Mucosa of descending colon (tissue), 3 donors: ENCODE data around the gene SLC14A1. TPM values are rescaled to one million over a fixed set of nuclear protein-coding genes. Genes with fewer than 3 reads are reported as not detected.

ENCODE experiments used
- ATAC-seq: fragments of 200-7000 bp; cut with Tn5 transposase; one replicate; pipeline ENCODE4 v1.9.1; 2020; ENCODE audit warnings: mild to moderate bottlenecking, moderate library complexity
- DNase-seq, 3 donors: peaks; one replicate each; pipeline ENCODE4 v3.0.0-alpha.2; 2020
- H3K36me3 ChIP-seq: fragments of 200-600 bp; one replicate; pipeline ENCODE4 v1.8.0; 2021; ENCODE audit warnings: low read depth, mild to moderate bottlenecking
- H3K4me1 ChIP-seq: fragments of 200-600 bp; one replicate; pipeline ENCODE4 v1.8.0; 2021; ENCODE audit warnings: low read depth, mild to moderate bottlenecking
- H3K4me3 ChIP-seq: fragments of 200-600 bp; one replicate; pipeline ENCODE4 v1.8.0; 2021; ENCODE audit warnings: mild to moderate bottlenecking
- H3K9me3 ChIP-seq: fragments of 200-600 bp; one replicate; pipeline ENCODE4 v1.8.0; 2021; ENCODE audit warnings: mild to moderate bottlenecking
- CTCF ChIP-seq: fragments of 200-600 bp; IDR thresholded peaks from one replicate; pipeline ENCODE4 v1.8.0; 2022; ENCODE audit warnings: antibody characterized with exemption, mild to moderate bottlenecking
- intact Hi-C, 2 donors: fragments of 100-400 bp; cut with DNase I in 1 of 2; cut with micrococcal nuclease in 1 of 2; formaldehyde crosslinking; loops; one replicate each; pipeline versions ENCODE4 v1.11.0 to v1.11.1; 2022; cut with DNase I, micrococcal nuclease
- total RNA-seq, 3 donors: library from RNA; stranded (reverse); fragmentation: NEBNext Ultra II Directional in 2 of 3; extraction: Animal tissue kit (Norgen Biotek cat#: 25700) in 2 of 3; gene quantifications; one replicate each; pipeline versions ENCODE4 v1.2.1 to v1.2.4, GENCODE V29; 2021 to 2023
- donor health status: DM: no; HTN: no; CAD: no; lungs with moderate emphysema.
- donor health status: DM: no; HTN: no; CAD: no.
- donor health status: DM: no; HTN: yes; CAD: no.

The SLC14A1 gene
- total RNA-seq, 3 donors from 2014 or later, result 0.46 to 1.1 (median 1.1) TPM

GRCh38 chr18:45682181-45682580, 41.8 kb upstream of the SLC14A1 start:
- no peak for DNase-seq
- no peak for ATAC-seq
- H3K4me1 ChIP-seq, result no peaks in the 10 kb centered on the region
- no peaks in the 10 kb centered on the region for H3K9me3 ChIP-seq
- intact Hi-C loops, result loop anchor here (10.0 kb wide), 2 partner anchors 203 to 293 kb away; no protein-coding TSS in a partner anchor
- TF ChIP-seq CTCF, result no peak
- H3K4me3 ChIP-seq, result no peak overlapping the region
- no peaks in the 10 kb centered on the region for H3K36me3 ChIP-seq

- DNase-seq, result no peak
- Histone ChIP-seq H3K9me3 (no peaks in the 10 kb centered on the region), H3K36me3 (no peaks in the 10 kb centered on the region), H3K4me3 (no peak overlapping the region), H3K4me1 (no peaks in the 10 kb centered on the region)
- TF ChIP-seq CTCF, result no peak
- intact Hi-C loops, result loop anchor here (10.0 kb wide), 2 partner anchors 200 to 290 kb away; no protein-coding TSS in a partner anchor
- ATAC-seq, result no peak
These were observed 39.5 kb upstream of the SLC14A1 start for GRCh38 chr18:45684341-45685115.

- no peaks in the 10 kb centered on the region for H3K36me3 ChIP-seq
- ATAC-seq (peak; percentile 81), DNase-seq (peak; percentile 24 to 70 (median 35))
- no peak for TF ChIP-seq CTCF
- no peaks in the 10 kb centered on the region for H3K4me1 ChIP-seq
- H3K9me3 ChIP-seq, result no peaks in the 10 kb centered on the region
- intact Hi-C loops, result loop anchor here (10.0 kb wide), 2 partner anchors 198 to 288 kb away; no protein-coding TSS in a partner anchor
- no peak overlapping the region for H3K4me3 ChIP-seq
These were observed 36.9 kb upstream of the SLC14A1 start for GRCh38 chr18:45686891-45687611.

GRCh38 chr18:45687621-45688020, 36.4 kb upstream of the SLC14A1 start:
- intact Hi-C loops, result loop anchor here (10.0 kb wide), 2 partner anchors 197 to 287 kb away; no protein-coding TSS in a partner anchor
- no peak for TF ChIP-seq CTCF
- Histone ChIP-seq H3K36me3 (no peaks in the 10 kb centered on the region), H3K4me1 (no peaks in the 10 kb centered on the region), H3K4me3 (no peak overlapping the region), H3K9me3 (no peaks in the 10 kb centered on the region)
- DNase-seq (peak in 1 of 3 donors; percentile 62), ATAC-seq (peak; percentile 58)

GRCh38 chr18:45688113-45688512, 35.9 kb upstream of the SLC14A1 start:
- intact Hi-C loops, result loop anchor here (10.0 kb wide), 2 partner anchors 197 to 287 kb away; no protein-coding TSS in a partner anchor
- no peak for TF ChIP-seq CTCF
- no peaks in the 10 kb centered on the region for H3K36me3 ChIP-seq
- DNase-seq (no peak), ATAC-seq (no peak)
- no peak overlapping the region for H3K4me3 ChIP-seq
- H3K4me1 ChIP-seq, result no peaks in the 10 kb centered on the region
- H3K9me3 ChIP-seq, result no peaks in the 10 kb centered on the region
